ENCODE results near the gene TSG101.

Gene TSG101

DNA sequence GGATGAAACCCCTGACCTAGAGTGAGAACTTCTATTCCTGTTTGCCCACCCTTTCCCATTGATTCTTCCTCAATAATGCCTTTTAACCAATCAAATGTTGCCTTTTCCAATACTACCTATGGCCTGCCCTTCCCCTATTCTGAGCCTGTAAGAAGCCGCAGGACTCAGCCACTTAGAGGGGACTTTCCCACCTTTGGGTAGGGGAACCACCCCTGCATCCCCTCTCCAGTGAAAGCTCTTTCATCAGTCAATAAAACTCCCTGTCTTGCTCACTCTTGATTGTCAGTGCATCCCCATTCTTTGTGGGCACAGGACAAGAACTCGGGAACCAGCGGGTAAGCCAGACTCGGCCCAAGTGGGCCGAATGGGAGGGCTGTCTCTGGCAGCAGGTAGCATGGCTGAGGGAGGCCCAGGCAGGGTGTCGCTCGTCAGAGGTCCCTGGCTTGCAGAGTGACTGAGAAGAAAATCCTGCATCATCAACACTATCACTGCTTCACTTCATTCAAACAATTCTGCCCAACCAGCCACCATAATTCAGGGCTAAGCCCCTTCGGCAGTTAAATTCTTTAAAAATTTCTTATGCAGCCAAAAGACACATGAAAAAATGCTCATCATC is 40.7 kb downstream of the TSG101 start:
- no peaks in the 10 kb centered on the region for H3K27me3 ChIP-seq (replicated peaks; ENCODE audit: control insufficient read depth, insufficient read depth, low read length)
- no peak overlapping the region for H3K4me3 ChIP-seq (replicated peaks; ENCODE audit: low read depth, low read length)
- H3K36me3 ChIP-seq (ENCODE audit: control insufficient read depth, insufficient read depth, low read length) = peaks cover 9% of the 10 kb centered on the region
- TF ChIP-seq, protein P1, sequence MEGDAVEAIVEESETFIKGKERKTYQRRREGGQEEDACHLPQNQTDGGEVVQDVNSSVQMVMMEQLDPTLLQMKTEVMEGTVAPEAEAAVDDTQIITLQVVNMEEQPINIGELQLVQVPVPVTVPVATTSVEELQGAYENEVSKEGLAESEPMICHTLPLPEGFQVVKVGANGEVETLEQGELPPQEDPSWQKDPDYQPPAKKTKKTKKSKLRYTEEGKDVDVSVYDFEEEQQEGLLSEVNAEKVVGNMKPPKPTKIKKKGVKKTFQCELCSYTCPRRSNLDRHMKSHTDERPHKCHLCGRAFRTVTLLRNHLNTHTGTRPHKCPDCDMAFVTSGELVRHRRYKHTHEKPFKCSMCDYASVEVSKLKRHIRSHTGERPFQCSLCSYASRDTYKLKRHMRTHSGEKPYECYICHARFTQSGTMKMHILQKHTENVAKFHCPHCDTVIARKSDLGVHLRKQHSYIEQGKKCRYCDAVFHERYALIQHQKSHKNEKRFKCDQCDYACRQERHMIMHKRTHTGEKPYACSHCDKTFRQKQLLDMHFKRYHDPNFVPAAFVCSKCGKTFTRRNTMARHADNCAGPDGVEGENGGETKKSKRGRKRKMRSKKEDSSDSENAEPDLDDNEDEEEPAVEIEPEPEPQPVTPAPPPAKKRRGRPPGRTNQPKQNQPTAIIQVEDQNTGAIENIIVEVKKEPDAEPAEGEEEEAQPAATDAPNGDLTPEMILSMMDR (IDR thresholded peaks at IDR 0.05; ENCODE audit: insufficient read depth, low read length, poor library complexity, severe bottlenecking) = no peak
- peak; percentile 18 for DNase-seq (ENCODE audit: extremely low read depth, insufficient read length)

DNA sequence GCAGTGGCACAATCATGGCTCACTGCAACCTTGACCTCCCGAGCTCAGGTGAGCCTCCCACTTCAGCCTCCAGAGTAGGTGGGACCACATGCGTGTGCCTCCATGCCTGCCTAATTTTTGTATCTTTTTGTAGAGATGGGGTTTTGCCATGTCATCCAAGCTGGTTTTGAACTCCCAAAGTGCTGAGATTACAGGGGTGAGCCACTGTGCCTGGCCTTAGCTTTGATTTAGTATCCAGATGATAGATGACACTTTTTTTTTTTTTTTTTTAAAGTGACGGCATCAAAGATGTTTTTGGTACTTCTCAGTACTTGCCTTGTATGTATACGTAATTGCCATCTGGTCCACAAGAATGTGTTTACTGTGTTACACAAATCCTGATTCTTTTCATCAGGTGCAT is 47.7 kb downstream of the TSG101 start:
- Histone ChIP-seq H3K27me3 (replicated peaks; ENCODE audit: control insufficient read depth, insufficient read depth, low read length) (no peaks in the 10 kb centered on the region), H3K36me3 (ENCODE audit: control insufficient read depth, insufficient read depth, low read length) (peaks cover 14% of the 10 kb centered on the region), H3K4me3 (replicated peaks; ENCODE audit: low read depth, low read length) (no peak overlapping the region)
- no peak for DNase-seq (ENCODE audit: extremely low read depth, insufficient read length)
- TF ChIP-seq, protein P1 (IDR thresholded peaks at IDR 0.05; ENCODE audit: insufficient read depth, low read length, poor library complexity, severe bottlenecking) = no peak

DNA sequence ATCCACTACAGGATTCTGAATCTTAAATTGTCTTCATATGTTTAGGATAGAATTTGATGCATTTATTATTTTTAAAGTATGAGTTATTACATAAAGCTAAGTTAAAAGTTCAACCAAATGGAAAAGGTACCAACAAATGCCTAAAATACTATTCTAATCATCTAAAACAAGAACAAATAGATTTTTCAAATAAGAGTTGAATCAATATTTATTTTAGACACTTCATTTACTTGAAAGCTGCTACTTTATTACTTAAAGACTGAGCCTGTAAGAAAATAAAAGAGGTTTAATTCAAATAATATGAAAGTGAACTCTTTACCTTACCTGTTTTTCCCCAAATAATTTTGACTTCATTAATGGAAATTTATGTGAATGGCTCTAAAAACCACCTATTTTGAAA is 54.2 kb downstream of the TSG101 start:
- H3K36me3 ChIP-seq (ENCODE audit: control insufficient read depth, insufficient read depth, low read length) = peaks cover 4% of the 10 kb centered on the region; the same call in 1 of the 2 replicates
- no peak overlapping the region for H3K4me3 ChIP-seq (replicated peaks; ENCODE audit: low read depth, low read length)
- no peak for DNase-seq (ENCODE audit: extremely low read depth, insufficient read length)
- TF ChIP-seq, protein P1 (IDR thresholded peaks at IDR 0.05; ENCODE audit: insufficient read depth, low read length, poor library complexity, severe bottlenecking) = no peak
- H3K27me3 ChIP-seq (replicated peaks; ENCODE audit: control insufficient read depth, insufficient read depth, low read length) = no peaks in the 10 kb centered on the region

DNA sequence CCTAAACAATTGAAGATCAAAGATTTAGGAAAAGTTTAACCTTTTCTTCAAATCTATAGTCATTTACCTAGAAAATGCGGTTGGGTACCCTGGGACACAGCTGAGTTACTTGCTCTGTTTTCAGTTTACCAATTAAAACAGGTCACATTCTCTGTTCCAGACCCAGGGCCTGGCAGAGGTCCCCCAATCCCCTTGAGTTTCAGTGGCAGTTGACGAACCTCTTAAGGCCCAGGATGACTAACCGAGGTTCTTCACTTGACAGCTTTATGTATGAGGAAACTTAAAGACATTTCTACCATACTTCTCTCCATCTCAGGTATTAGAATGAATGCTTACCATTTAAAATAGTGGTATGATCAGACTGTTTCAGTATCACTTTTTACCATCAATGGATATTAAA is 54.7 kb downstream of the TSG101 start:
- TF ChIP-seq, protein P1 (IDR thresholded peaks at IDR 0.05; ENCODE audit: insufficient read depth, low read length, poor library complexity, severe bottlenecking) = no peak
- H3K4me3 ChIP-seq (replicated peaks; ENCODE audit: low read depth, low read length) = no peak overlapping the region
- H3K27me3 ChIP-seq (replicated peaks; ENCODE audit: control insufficient read depth, insufficient read depth, low read length) = no peaks in the 10 kb centered on the region
- DNase-seq (ENCODE audit: extremely low read depth, insufficient read length) = peak; percentile 34
- peaks cover 3% of the 10 kb centered on the region; the same call in 1 of the 2 replicates for H3K36me3 ChIP-seq (ENCODE audit: control insufficient read depth, insufficient read depth, low read length)

DNA sequence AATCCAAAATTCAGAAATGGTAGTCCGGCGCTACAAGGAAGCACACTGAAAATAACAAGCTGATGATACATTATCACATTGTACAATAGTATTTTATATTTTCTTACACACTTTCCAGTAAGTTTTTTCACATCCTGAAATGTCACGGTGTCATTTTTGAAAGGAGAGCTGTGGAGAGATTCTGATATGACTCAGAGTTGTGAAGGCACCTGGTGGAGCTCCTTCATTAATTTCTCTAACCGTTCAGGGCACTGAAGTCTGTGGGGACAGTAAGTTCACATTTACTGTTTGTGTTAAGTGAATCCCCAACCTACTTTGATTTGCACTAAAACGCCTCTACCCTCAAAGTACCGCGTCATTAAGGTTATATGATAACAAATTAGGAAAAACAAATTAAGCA is 57.8 kb downstream of the TSG101 start:
- H3K4me3 ChIP-seq (replicated peaks; ENCODE audit: low read depth, low read length) = no peak overlapping the region
- TF ChIP-seq, protein P1 (IDR thresholded peaks at IDR 0.05; ENCODE audit: insufficient read depth, low read length, poor library complexity, severe bottlenecking) = no peak
- no peaks in the 10 kb centered on the region for H3K27me3 ChIP-seq (replicated peaks; ENCODE audit: control insufficient read depth, insufficient read depth, low read length)
- DNase-seq (ENCODE audit: extremely low read depth, insufficient read length) = no peak
- no peaks in the 10 kb centered on the region for H3K36me3 ChIP-seq (ENCODE audit: control insufficient read depth, insufficient read depth, low read length)

DNA sequence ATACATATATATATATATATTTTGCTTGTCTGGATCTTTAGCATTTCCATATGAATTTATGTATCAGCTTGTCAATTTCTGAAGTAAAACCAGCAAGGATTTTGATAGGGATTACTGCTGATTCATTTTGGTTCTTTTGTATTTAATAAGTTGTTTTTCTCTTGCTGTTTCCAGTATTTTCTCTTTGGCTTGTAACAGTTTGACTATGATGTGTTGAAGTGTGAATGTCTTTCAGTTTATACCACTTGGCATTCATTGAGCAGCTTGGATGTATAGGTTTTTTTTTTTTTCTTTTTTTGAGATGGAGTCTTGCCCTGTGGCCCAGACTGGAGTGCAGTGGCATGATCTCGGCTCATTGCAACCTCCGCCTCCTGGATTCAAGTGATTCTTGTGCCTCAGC is 58.7 kb downstream of the TSG101 start:
- H3K27me3 ChIP-seq (replicated peaks; ENCODE audit: control insufficient read depth, insufficient read depth, low read length) = no peaks in the 10 kb centered on the region
- H3K36me3 ChIP-seq (ENCODE audit: control insufficient read depth, insufficient read depth, low read length) = no peaks in the 10 kb centered on the region
- TF ChIP-seq, protein P1 (IDR thresholded peaks at IDR 0.05; ENCODE audit: insufficient read depth, low read length, poor library complexity, severe bottlenecking) = no peak
- H3K4me3 ChIP-seq (replicated peaks; ENCODE audit: low read depth, low read length) = no peak overlapping the region
- DNase-seq (ENCODE audit: extremely low read depth, insufficient read length) = no peak

Data from GM06990 (cell line).